Smooth muscle cell (in vitro differentiated cells): ENCODE data around the gene LMF1. TPM values are rescaled to one million over a fixed set of nuclear protein-coding genes. Genes with fewer than 3 reads are reported as not detected.

Experiments
- DNase-seq: peaks from one replicate; lab custom pipeline; 2025; ENCODE audit not compliant: unreplicated experiment; lab: John Stamatoyannopoulos, UW
- H2AFZ ChIP-seq: fragments of 200-600 bp; sonication (generic); 2 replicates; pipeline ENCODE4 v1.6.0; 2016; ENCODE audit warnings: antibody characterized with exemption, low read depth, mild to moderate bottlenecking
- H3F3A ChIP-seq: fragments of 200-600 bp; sonication (generic); 2 replicates; pipeline ENCODE4 v1.6.0; 2017; ENCODE audit warnings: antibody characterized with exemption, low read depth
- H3K27ac ChIP-seq: fragments of 200-600 bp; sonication (generic); 2 replicates; pipeline ENCODE4 v1.5.1; 2016; ENCODE audit warnings: low read depth, mild to moderate bottlenecking
- H3K27me3 ChIP-seq: fragments of 200-600 bp; sonication (generic); 2 replicates; pipeline ENCODE4 v1.6.1; 2016; ENCODE audit warnings: low read depth, mild to moderate bottlenecking
- H3K36me3 ChIP-seq: fragments of 200-600 bp; sonication (generic); 2 replicates; pipeline ENCODE4 v1.5.1; 2016; ENCODE audit warnings: low read depth
- H3K4me1 ChIP-seq: fragments of 200-600 bp; sonication (generic); 2 replicates; pipeline ENCODE4 v1.5.1; 2016; ENCODE audit warnings: low read depth
- H3K4me2 ChIP-seq: fragments of 200-600 bp; sonication (generic); 2 replicates; pipeline ENCODE4 v1.6.0; 2016; ENCODE audit warnings: mild to moderate bottlenecking
- H3K4me3 ChIP-seq: fragments of 200-600 bp; sonication (generic); 2 replicates; pipeline ENCODE4 v1.5.1; 2016; ENCODE audit warnings: mild to moderate bottlenecking
- H3K79me2 ChIP-seq: fragments of 200-600 bp; sonication (generic); 2 replicates; pipeline ENCODE4 v1.6.0; 2016; ENCODE audit warnings: low read depth, mild to moderate bottlenecking
- H3K9ac ChIP-seq: fragments of 200-600 bp; sonication (generic); 2 replicates; pipeline ENCODE4 v1.6.0; 2016; ENCODE audit warnings: low read depth
- H3K9me3 ChIP-seq: fragments of 200-600 bp; sonication (generic); replicated peaks from 2 replicates; pipeline ENCODE4 v1.5.1; 2016; ENCODE audit warnings: low read depth
- H4K20me1 ChIP-seq: fragments of 200-600 bp; sonication (generic); 2 replicates; pipeline ENCODE4 v1.6.0; 2016; ENCODE audit warnings: low read depth
- CTCF ChIP-seq: fragments of 200-600 bp; sonication (generic); IDR thresholded peaks from 2 replicates; pipeline ENCODE4 v1.5.1; 2017; ENCODE audit warnings: borderline replicate concordance, mild to moderate bottlenecking, antibody characterized with exemption; ENCODE audit not compliant: insufficient read depth, poor library complexity, severe bottlenecking
- WGBS: methylation state at CpG from one replicate; pipeline ENCODE4 v1.1.7; 2016; ENCODE audit warnings: low lambda C conversion rate; 5-methylcytosine and 5-hydroxymethylcytosine counted together
- polyA plus RNA-seq: library from polyadenylated mRNA; unstranded; fragments of >200 nt; fragmentation: Nextera tagmentation; extraction: Ambion mirVana; gene quantifications from 2 replicates; pipeline ENCODE4 v1.2.1, GENCODE V29; 2016
- total RNA-seq: library from RNA; depleted of rRNA; stranded (reverse); fragments of >200 nt; gene quantifications from 2 replicates; pipeline ENCODE4 v1.2.3, GENCODE V29; 2014

Gene LMF1
- total and polyA plus RNA-seq, 2 experiments from 2014 or later, result 25.3 to 29.8 TPM

- no peak for TF ChIP-seq CTCF
- DNase-seq, result no peak
These were observed 90.8 kb downstream of the LMF1 start for GRCh38 chr16:879986-880385.

GRCh38 chr16:879461-879861, 91.3 kb downstream of the LMF1 start:
- Histone ChIP-seq H3K27me3 (no peaks in the 10 kb centered on the region), H3K36me3 (peaks cover 3% of the 10 kb centered on the region), H3K9me3 (peaks cover 4% of the 10 kb centered on the region), H3K4me2 (no peak overlapping the region), H3K79me2 (no peaks in the 10 kb centered on the region), H3K9ac (no peak overlapping the region), H3K4me1 (no peaks in the 10 kb centered on the region), H2AFZ (no peak overlapping the region), H4K20me1 (peaks cover 5% of the 10 kb centered on the region), H3F3A (no peaks in the 10 kb centered on the region), H3K27ac (no peak overlapping the region), H3K4me3 (no peak overlapping the region)
- no peak for DNase-seq
- no peak for TF ChIP-seq CTCF
- WGBS, result 98% methylated on average over 17 of the region's 27 CpGs

More at GRCh38 chr16:879986-880385, 90.8 kb downstream of the LMF1 start:
- 97% methylated on average over 16 of the region's 16 CpGs for WGBS
- H2AFZ ChIP-seq, result no peak overlapping the region
- no peak overlapping the region for H3K9ac ChIP-seq
- no peaks in the 10 kb centered on the region for H3F3A ChIP-seq
- H3K4me3 ChIP-seq, result no peak overlapping the region
- peaks cover 5% of the 10 kb centered on the region for H4K20me1 ChIP-seq
- H3K36me3 ChIP-seq, result peaks cover 8% of the 10 kb centered on the region
- H3K79me2 ChIP-seq, result no peaks in the 10 kb centered on the region
- no peaks in the 10 kb centered on the region for H3K4me1 ChIP-seq
- H3K9me3 ChIP-seq, result peaks cover 4% of the 10 kb centered on the region
- H3K27me3 ChIP-seq, result no peaks in the 10 kb centered on the region
- no peak overlapping the region for H3K4me2 ChIP-seq
- H3K27ac ChIP-seq, result no peak overlapping the region

GRCh38 chr16:878886-879285, 91.9 kb downstream of the LMF1 start:
- Histone ChIP-seq H3K36me3 (no peaks in the 10 kb centered on the region), H3K9me3 (peaks cover 2% of the 10 kb centered on the region), H3K79me2 (no peaks in the 10 kb centered on the region)

More at GRCh38 chr16:878886-879285, 91.9 kb downstream of the LMF1 start:
- no peak for DNase-seq
- H3K9ac ChIP-seq, result no peak overlapping the region
- no peaks in the 10 kb centered on the region for H3K4me1 ChIP-seq
- WGBS, result 91% methylated on average over 13 of the region's 14 CpGs
- TF ChIP-seq CTCF, result no peak
- no peak overlapping the region for H3K27ac ChIP-seq
- H3F3A ChIP-seq, result no peaks in the 10 kb centered on the region
- no peak overlapping the region for H2AFZ ChIP-seq
- no peaks in the 10 kb centered on the region for H3K27me3 ChIP-seq
- H4K20me1 ChIP-seq, result peaks cover 5% of the 10 kb centered on the region
- H3K4me3 ChIP-seq, result no peak overlapping the region
- no peak overlapping the region for H3K4me2 ChIP-seq
